Lower leg skin (tissue), 3 donors: ENCODE measurements around the gene SLC7A5.

Experiments
- CTCF ChIP-seq, 3 donors: fragments of 450-650 bp; IDR thresholded peaks; one replicate each; pipeline ENCODE4 v1.5.1; 2016; ENCODE audit warnings: antibody characterized with exemption in 3 of 3, mild to moderate bottlenecking in 3 of 3, moderate library complexity in 2 of 3
- POLR2A ChIP-seq, 2 donors: fragments of 450-650 bp; IDR thresholded peaks; one replicate each; pipeline ENCODE4 v1.6.1; 2016 to 2017; ENCODE audit warnings: antibody characterized with exemption in 2 of 2, mild to moderate bottlenecking in 1 of 2, moderate library complexity in 1 of 2

GRCh38 chr16:87918338-87918737 lies 49.0 kb upstream of the SLC7A5 start:
- no peak for TF ChIP-seq CTCF (IDR thresholded peaks at IDR 0.05)
- no peak for TF ChIP-seq POLR2A (IDR thresholded peaks at IDR 0.05)
